Activated CD4-positive, alpha-beta T cell treated with anti-CD3 and anti-CD28 coated beads, Interleukin-2, amount 50 U/mL, for 48 hours (primary cell): ENCODE data around the gene GRK5.

Source experiments
- DNase-seq, 2 experiments: peaks; one replicate each; pipeline ENCODE4 v3.0.0-alpha.2; 2020

The GRK5 gene

DNA sequence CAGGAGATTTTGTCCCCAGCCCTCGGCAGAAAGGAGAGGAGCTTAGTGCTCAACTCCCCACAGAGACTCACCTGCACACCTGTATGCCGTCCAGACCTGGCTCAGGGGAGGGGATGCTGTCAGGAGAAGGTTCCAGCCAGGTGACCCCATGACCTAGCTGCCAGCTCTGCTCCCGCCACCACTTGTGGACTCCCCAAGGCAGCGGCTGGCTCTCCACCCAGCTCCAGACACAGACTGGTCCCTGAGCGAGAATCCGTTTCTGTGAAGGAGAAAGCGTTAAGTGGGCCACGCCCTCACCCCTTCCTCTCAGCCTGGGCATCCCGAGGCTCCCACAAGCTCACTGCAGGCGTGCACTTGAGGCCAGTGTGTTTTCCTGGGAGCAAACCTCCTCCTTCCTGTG, 258.7 kb downstream of the GRK5 start:
- DNase-seq, result no peak

GRCh38 chr10:119466655-119467054, 259.3 kb downstream of the GRK5 start:
- DNase-seq, result peak; percentile 55 to 66

DNA sequence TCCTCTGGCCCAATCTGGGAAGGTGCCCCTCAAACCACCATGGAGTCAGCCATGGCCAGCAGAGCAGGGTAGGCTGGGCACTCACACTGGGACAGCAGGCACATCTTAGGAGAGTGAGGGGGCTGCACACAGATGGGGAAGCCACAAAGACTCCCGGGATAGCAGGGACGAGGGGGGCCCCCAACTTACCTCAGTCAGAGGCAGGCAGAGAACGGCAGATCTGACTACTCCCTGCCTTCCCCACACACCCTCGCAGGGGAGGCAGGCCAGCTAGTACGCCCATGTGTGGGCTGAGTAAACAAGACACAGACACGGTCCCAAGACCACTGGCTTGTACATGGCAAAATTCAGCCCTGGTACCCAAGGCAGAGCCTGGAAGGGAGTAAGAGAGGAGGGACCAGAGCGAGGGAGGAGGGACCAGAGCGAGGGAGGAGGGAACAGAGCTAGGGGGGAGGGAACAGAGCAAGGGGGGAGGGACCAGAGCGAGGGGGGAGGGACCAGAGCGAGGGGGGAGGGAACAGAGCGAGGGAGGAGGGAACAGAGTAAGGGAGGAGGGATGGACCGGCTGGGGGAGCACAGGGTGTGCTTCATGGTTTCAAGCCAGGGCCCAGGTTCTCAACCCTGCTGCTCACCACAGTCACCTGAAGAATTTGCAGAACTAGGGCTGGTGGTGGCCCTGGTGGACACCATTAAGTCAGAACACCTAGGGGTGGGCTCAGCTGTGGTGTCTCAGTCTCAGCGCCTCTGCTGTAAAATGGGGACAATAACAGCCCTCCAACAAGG, 261.4 kb downstream of the GRK5 start:
- no peak for DNase-seq

DNA sequence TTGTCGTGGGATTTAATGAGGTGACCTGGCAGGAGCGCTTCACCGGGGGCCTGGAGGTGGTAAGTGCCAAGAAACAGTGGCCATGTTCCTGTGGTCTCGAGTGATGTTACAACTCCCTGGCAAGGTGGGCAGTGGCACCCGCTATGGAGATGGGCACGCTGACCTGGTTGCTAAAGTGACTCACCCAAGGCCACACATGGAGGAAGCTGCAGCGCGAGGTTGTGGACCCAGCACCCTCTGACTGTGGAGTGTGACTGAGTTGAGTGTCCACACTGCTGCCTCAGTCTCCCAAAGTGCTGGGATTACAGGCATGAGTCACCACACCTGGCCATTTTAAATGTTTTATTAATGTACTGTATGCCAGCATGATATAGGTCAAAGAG, 261.9 kb downstream of the GRK5 start:
- no peak for DNase-seq

GRCh38 chr10:119469846-119470245, 262.5 kb downstream of the GRK5 start:
- no peak for DNase-seq

DNA sequence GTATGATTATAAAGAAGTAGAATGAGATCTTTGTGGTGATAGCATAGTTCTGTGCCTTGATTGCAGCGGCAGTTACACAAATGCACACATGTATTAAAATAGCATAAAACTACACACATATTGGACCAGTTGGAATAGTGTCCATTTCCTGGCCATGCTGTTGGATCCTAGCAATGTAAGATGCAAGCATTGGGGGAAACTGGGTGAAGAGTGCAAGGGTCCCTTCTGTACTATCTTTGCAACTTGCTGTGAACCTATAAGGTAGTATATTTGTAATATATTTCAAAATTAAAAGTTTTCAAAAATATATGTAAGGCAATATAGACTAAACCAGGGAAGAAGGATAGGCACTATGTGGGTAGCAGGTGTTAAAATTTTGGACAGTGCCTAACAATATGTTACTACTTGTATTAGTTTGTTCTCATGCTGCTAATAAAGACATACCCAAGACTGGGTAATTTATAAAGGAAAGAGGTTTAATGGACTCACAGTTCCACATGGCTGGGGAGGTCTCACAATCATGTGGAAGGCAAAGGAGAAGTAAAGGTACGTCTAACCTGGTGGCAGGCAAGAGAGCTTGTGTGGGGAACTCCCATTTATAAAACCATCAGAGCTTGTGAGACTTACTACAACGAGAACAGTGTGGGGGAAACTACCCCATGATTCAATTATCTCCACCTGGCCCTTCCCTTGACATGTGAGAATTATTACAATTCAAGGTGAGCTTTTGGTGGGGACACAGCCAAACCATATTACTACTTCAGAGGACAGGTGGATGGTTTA, 263.7 kb downstream of the GRK5 start:
- DNase-seq, result no peak

DNA sequence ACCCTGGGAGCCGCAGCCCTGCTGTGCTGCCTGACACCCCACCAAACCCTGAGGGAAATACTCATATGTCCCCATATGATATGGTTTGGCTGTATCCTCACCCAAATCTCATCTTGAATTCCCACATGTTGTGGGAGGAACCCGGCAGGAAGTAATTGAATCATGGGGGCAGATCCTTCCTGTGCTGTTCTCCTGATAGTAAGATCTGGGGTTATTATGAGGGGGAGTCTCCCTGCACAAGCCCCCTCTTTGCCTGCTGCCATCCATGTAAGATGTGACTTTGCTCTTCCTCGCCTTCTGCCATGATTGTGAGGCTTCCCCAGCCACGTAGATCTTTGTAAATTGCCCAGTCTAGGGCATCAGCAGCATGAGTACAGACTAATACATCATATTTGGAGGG, 266.4 kb downstream of the GRK5 start:
- DNase-seq, result no peak

DNA sequence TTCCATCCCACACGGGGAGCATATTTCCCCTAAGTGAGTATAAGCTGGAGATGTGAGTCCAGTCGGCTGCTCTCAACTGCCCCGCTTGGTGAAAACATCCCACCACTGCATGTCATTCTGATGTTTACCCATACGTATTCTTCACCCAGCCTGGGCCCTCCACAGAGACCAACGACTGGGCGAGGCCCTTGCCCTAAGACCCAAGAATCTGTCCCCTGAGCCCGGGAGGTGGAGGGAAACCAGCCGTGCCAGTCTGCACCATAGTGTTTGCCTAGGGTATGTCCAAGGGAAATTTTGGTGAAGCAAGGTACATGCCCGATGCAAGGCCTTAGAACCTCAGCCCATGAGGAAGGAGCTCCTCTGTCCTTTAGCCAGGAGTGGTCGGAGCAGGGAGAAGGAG, 267.2 kb downstream of the GRK5 start:
- DNase-seq, result no peak

DNA sequence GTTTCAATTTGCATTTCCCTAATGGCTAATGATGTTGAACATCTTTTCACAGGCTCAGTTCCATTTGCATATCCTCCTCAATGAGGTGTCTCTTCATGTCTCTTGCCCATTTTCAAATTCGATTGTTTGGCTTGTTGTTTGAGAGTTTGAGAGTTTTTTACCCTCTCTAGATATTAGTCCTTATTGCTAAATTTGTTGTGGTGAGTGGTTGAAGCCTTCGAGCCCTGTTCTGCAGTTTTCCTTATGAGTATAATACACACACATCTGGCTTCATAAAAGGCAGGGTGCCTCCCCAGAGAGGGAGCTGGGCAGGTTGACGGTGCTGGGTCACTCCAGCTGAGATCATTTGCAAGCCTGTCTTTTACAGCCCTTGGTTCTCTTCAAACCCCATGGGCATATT, 270.1 kb downstream of the GRK5 start:
- no peak for DNase-seq

DNA sequence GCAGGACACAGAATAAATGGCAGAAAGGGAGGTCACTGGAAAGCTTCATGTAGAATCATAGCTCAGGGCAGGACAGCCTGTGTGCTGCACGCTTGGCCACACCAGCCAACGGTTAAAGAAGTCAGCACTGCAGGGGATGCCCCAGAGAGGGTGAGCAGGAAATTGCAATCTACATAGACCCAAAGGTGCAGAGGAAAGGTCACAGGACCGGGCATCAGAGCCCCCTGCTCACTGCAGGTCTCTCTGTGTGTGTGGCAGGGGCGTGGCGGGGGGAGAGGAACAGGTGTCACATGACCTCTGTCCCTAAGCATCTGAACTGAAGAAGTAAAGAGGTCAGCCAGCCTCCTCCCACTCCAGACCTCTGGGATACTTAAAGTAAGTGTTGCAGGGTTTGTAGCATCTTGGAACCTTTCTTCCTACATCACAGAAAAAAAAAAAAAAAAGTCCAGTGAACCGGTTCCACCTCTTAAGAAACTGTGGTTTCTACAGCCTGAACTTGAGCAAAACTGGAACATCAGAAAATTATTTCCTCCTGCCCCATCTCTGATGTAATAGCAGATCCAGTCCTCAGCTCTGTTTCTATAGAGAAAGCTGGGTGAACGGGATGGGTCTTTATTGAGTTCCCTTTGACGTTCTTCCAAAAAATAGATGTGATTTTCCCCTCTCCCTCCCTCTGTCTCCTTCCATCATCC, 270.9 kb downstream of the GRK5 start:
- peak; percentile 25 to 42 for DNase-seq

DNA sequence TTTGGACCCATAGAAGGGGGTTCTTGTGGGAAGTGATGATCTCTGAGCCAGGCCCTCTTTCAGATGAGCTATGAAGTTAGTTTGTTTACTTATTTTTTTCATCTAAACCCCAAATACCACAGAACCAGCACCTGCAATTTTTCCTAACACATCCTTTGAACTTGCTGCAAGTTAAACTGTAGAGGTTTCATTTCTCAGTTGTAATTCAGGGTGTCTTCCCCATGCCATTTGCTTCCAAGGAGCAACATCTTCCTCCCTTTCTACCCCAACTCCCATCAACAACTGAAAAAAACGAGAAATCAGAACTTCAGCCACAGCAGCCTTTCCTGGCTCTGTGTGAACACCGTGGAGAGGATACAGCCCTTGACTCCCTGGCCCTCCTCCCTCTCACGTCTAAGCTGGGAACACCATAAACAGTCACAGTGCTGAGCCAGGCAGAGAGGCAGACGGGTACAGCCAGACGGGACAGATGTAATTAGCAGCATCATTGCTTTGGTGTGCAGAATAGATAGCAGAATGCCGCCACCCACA, 271.5 kb downstream of the GRK5 start:
- no peak for DNase-seq

GRCh38 chr10:119479532-119479931, 272.2 kb downstream of the GRK5 start:
- no peak for DNase-seq

DNA sequence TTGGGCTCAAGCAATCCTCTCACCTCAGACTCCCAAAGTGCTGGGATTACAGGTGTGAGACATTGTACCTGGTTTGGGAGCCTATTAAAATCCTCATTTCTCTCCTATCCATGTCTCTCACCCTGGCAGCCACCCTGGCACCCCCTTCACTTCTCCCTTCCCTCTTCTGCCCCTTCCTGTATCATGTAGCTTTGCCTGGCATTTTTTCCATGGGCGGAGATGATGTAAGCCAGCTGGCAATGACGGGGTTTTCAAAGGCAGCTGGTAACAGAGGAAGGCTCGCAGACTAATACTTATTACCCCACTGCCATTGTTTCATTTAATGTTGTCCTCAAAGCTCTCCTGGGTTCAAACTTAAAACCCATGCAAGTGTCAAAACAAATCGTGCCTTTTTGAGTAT, 273.3 kb downstream of the GRK5 start:
- DNase-seq, result no peak

DNA sequence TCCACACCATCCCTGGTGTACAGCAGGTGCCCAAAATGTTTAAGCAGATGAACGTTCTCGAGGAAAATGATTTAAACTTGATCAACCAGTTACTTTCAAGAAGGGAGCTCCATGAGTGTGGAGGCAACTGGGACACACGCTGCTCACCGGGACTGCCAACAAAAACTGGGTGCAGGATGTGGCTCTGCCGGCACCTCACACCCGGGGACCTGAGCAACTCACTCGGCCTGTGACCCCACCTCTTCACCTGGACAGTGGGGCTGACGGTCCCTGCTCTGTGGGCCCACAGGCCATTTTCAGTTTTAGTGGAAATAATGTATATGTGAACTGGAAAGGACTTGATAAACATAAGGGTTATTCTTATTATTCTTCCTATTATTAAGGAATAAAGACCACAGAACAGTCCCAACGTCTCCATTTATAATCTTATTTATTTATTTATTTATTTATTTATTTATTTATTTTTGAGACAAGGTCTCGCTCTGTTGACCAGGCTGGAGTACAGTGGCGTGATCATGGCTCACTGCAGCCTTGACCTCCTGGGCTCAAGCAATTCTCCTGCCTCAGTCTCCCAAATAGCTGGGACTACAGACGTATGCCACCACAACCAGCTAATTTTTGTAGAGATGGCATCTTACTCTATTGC, 274.5 kb downstream of the GRK5 start:
- DNase-seq, result no peak

DNA sequence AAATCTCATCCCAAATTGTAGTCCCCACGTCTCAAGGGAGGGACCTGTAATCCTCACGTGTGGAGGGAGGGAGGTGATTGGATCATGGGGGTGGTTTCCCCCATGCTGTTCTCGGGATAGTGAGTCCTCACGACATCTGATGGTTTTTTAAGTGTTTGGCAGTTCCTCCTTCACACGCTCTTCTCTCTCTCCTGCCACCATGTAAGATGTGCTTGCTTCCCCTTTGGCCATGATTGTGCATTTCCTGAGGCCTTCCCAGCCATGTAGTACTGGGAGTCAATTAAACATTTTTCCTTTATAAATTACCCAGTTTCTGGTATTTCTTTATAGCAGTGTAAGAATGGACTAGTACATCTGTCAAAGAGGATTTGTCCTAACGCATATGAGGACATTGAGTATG, 275.6 kb downstream of the GRK5 start:
- no peak for DNase-seq

- no peak for DNase-seq
These were observed 276.5 kb downstream of the GRK5 start for GRCh38 chr10:119483839-119484238.

- no peak for DNase-seq
These were observed 281.3 kb downstream of the GRK5 start for GRCh38 chr10:119488675-119489074.

GRCh38 chr10:119489991-119490326, 282.6 kb downstream of the GRK5 start:
- no peak for DNase-seq

- no peak for DNase-seq
These were observed 284.8 kb downstream of the GRK5 start for GRCh38 chr10:119491966-119492757.

DNA sequence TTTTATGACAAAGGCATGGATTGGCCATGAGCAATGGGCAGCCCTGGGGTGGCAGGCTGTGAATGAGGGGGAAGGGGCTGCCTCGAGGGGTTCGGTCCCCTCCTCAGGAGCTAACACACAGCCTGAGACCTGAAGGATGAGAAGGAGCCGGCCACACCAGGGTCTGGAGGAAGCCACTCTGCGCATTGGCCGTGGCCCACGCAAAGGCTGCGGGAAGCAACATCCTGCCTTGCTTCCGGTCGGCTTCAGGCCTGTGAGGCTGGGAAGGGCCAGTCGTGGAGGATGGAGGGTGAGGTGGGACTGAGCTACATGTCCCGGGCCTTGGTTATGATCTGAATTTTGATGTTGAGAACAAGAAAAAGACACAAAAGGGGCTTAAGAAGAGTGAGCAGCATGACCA, 285.8 kb downstream of the GRK5 start:
- DNase-seq, result peak; percentile 38 to 43

GRCh38 chr10:119494236-119495020, 287.1 kb downstream of the GRK5 start:
- DNase-seq, result no peak
